SU-DHL-6 (cell line): ENCODE data around the gene SLC25A19.
"Not testable (repeated sequence)": the region's sequence is repeated elsewhere in the genome, so short reads cannot be mapped to it uniquely, and the experiment has no call there.

Source experiments
- H2AFZ ChIP-seq: fragments of 200-600 bp; sonication (generic); 2 replicates; pipeline ENCODE4 v1.6.1; 2014; ENCODE audit warnings: low read depth, mild to moderate bottlenecking, moderate library complexity, mixed read lengths, antibody characterized with exemption, low read length; ENCODE audit not compliant: severe bottlenecking
- H3F3A ChIP-seq: fragments of 200-600 bp; shearing (Covaris generic); 2 replicates; pipeline ENCODE4 v1.6.0; 2016; ENCODE audit warnings: antibody characterized with exemption, mild to moderate bottlenecking; ENCODE audit not compliant: insufficient read depth
- H3K27ac ChIP-seq: fragments of 200-600 bp; sonication (generic); 2 replicates; pipeline ENCODE4 v1.5.1; 2016; ENCODE audit warnings: low read depth, mild to moderate bottlenecking, low read length, moderate library complexity, mixed read lengths
- H3K27me3 ChIP-seq: fragments of 200-600 bp; sonication (generic), shearing (Covaris generic); 2 replicates; pipeline ENCODE4 v1.6.0; 2014; ENCODE audit warnings: mild to moderate bottlenecking, low read length
- H3K36me3 ChIP-seq: fragments of 200-600 bp; sonication (generic); 2 replicates; pipeline ENCODE4 v1.6.1; 2014; ENCODE audit warnings: mild to moderate bottlenecking, low read length, mixed read lengths
- H3K4me2 ChIP-seq: fragments of 300-600, 200-600 bp; shearing (Covaris generic), sonication (generic); 2 replicates; pipeline ENCODE4 v1.6.0; 2014; ENCODE audit warnings: low read length, low read depth, mild to moderate bottlenecking; ENCODE audit not compliant: poor library complexity, severe bottlenecking
- H3K4me3 ChIP-seq: fragments of 200-600 bp; sonication (generic); 2 replicates; pipeline ENCODE4 v1.5.1; 2014; ENCODE audit warnings: antibody characterized with exemption, low read length, mild to moderate bottlenecking, mixed read lengths; ENCODE audit not compliant: insufficient read depth, poor library complexity, severe bottlenecking
- H3K79me2 ChIP-seq: fragments of 200-600 bp; sonication (generic); 2 replicates; pipeline ENCODE4 v1.6.1; 2014; ENCODE audit warnings: mild to moderate bottlenecking, low read length, moderate library complexity; ENCODE audit not compliant: insufficient read depth
- H3K9ac ChIP-seq: fragments of 200-600 bp; sonication (generic); 2 replicates; pipeline ENCODE4 v1.7.0; 2014; ENCODE audit warnings: mild to moderate bottlenecking, low read length
- H3K9me2 ChIP-seq: fragments of 200-600 bp; sonication (generic); replicated peaks from 2 replicates; pipeline ENCODE4 v1.6.1; 2014; ENCODE audit warnings: low read length; ENCODE audit not compliant: insufficient read depth
- H3K9me3 ChIP-seq: fragments of 200-600 bp; sonication (generic); 2 replicates; pipeline ENCODE4 v1.6.1; 2014; ENCODE audit warnings: low read length, mixed read lengths; ENCODE audit not compliant: insufficient read depth
- H4K20me1 ChIP-seq: fragments of 200-600 bp; sonication (generic); 2 replicates; pipeline ENCODE4 v1.6.1; 2014; ENCODE audit warnings: low read depth, mild to moderate bottlenecking, antibody characterized with exemption, low read length, moderate library complexity, mixed read lengths
- CTCF ChIP-seq: fragments of 200-600 bp; sonication (generic); IDR thresholded peaks from one replicate; pipeline ENCODE4 v1.5.1; 2017; ENCODE audit warnings: antibody characterized with exemption, mild to moderate bottlenecking, low read length, moderate library complexity; ENCODE audit not compliant: insufficient read depth, poor library complexity, severe bottlenecking
- EZH2phosphoT487 ChIP-seq: fragments of 200-600 bp; sonication (generic), shearing (Covaris generic); conservative IDR thresholded peaks from 2 replicates; pipeline ENCODE4 v1.6.1; 2018; ENCODE audit warnings: mild to moderate bottlenecking, antibody characterized with exemption, low read length, moderate library complexity, mixed read lengths

SLC25A19 gene

DNA sequence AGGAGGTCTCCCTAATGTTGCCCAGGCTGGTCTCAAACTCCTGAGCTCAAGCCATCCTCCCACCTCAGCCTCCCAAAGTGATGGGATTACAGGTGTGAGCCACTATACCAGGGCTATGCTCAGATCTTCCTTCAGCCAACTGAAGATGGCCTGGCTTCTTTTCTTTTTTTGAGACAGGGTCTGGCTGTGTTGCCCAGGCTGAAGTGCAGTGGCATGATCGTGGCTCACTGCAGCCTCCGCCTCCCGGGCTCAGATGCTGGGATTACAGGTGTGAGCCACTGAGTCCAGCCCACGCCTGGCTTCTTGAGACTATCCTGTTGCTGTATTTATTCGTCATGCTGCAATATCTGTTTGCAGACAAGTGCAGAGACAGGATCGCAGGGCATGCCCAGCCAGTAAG, 4.1 kb downstream of the SLC25A19 start:
- Histone ChIP-seq H3K36me3 (peaks cover 11% of the 10 kb centered on the region; the same call in 1 of the 2 replicates), H3K9ac (no peak overlapping the region), H3K4me2 (no peak overlapping the region)

DNA sequence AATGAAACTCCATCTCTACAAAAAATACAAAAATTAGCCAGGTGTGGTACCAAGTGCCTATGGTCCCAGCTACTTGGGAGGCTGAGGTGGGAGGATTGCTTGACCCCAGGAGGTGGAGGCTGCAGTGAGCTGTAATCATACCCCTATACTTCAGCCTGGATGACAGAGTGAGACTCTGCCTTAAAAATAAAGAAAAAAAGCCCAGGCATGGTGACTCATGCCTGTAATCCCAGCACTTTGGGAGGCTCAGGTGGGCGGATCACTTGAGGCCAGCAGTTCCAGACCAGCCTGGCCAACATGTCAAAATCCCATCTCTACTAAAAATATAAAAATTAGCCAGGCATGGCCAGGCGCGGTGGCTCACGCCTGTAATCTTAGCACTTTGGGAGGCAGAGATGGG, 9.0 kb downstream of the SLC25A19 start:
- H3K27ac ChIP-seq, H3K4me2 ChIP-seq, H3F3A ChIP-seq, H3K4me3 ChIP-seq, H3K9me3 ChIP-seq, H3K36me3 ChIP-seq, H3K9me2 ChIP-seq, H3K27me3 ChIP-seq, H2AFZ ChIP-seq, H3K9ac ChIP-seq, H4K20me1 ChIP-seq: not testable (repeated sequence)
- peaks cover 10% of the 10 kb centered on the region; the same call in 1 of the 2 replicates for H3K79me2 ChIP-seq

More for the DNA sequence above, 4.1 kb downstream of the SLC25A19 start:
- Histone ChIP-seq H3F3A (peaks cover 6% of the 10 kb centered on the region), H3K9me3 (no peaks in the 10 kb centered on the region), H3K27ac (no peak overlapping the region), H3K79me2 (peaks cover 41% of the 10 kb centered on the region), H3K4me3 (no peak overlapping the region), H2AFZ (no peak overlapping the region), H4K20me1 (no peaks in the 10 kb centered on the region), H3K9me2 (no peaks in the 10 kb centered on the region), H3K27me3 (no peaks in the 10 kb centered on the region)
- no peak for TF ChIP-seq CTCF
- TF ChIP-seq EZH2phosphoT487: no peak

DNA sequence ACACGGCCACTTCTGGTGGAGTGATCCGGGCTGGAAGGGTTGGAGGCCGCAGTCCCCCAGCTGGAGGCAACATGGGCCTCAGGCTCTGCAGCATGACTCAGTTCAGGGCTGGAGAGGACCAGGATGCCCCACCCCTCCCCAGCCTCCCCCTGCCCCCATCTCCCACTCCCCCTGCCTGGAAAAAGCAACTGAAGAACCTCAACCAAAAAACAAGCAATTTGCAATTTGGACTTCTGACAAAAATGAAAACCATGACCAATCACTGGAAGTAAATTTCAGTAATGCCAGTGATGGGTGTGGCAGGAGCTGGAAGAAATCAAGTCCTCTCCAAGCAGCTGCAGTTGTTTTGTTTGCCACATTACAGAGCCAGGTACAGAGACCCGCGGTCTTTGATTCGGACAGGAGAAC, 11.6 kb downstream of the SLC25A19 start:
- Histone ChIP-seq H3K27ac (no peak overlapping the region), H3K79me2 (peaks cover 10% of the 10 kb centered on the region; the same call in 1 of the 2 replicates), H3K9ac (no peak overlapping the region), H4K20me1 (no peaks in the 10 kb centered on the region), H2AFZ (no peak overlapping the region), H3K27me3 (no peaks in the 10 kb centered on the region), H3K4me2 (no peak overlapping the region), H3K36me3 (peaks cover 6% of the 10 kb centered on the region; the same call in 1 of the 2 replicates), H3K4me3 (no peak overlapping the region), H3K9me2 (no peaks in the 10 kb centered on the region), H3F3A (peaks cover 21% of the 10 kb centered on the region), H3K9me3 (no peaks in the 10 kb centered on the region)
- TF ChIP-seq CTCF: no peak
- TF ChIP-seq EZH2phosphoT487: no peak

GRCh38 chr17:75273977-75274708, 15.1 kb downstream of the SLC25A19 start:
- Histone ChIP-seq H3K36me3 (peaks cover 4% of the 10 kb centered on the region; the same call in 1 of the 2 replicates), H3K9ac (no peak overlapping the region), H3K4me2 (no peak overlapping the region), H3K9me3 (no peaks in the 10 kb centered on the region), H3K9me2 (no peaks in the 10 kb centered on the region), H4K20me1 (no peaks in the 10 kb centered on the region), H3K27me3 (no peaks in the 10 kb centered on the region), H3K27ac (no peak overlapping the region), H3F3A (peaks cover 30% of the 10 kb centered on the region), H3K4me3 (no peak overlapping the region), H2AFZ (no peak overlapping the region), H3K79me2 (peaks cover 13% of the 10 kb centered on the region)
- TF ChIP-seq EZH2phosphoT487 (no peak), CTCF (no peak)
